Right lobe of liver (tissue), 4 donors: ENCODE measurements around the gene ZBTB16.

Experiments
- POLR2A ChIP-seq: fragments of 450-650 bp; IDR thresholded peaks from one replicate; pipeline ENCODE4 v1.6.1; 2017; ENCODE audit warnings: antibody characterized with exemption, mild to moderate bottlenecking
- TF ChIP-seq, protein P1 (sequence below), 4 donors: fragments of 200-600 bp in 3 of 4; fragments of 450-650 bp in 1 of 4; IDR thresholded peaks; one replicate each; pipeline versions ENCODE4 v1.5.1 to v1.8.0; 2016 to 2022; ENCODE audit warnings: antibody characterized with exemption in 4 of 4, mild to moderate bottlenecking in 2 of 4
- donor health status: DM: no; HTN: no; CAD: no.
- donor health status: DM: no; HTN: no; CAD: no.
- donor health status: DM: no; HTN: yes; CAD: no.

DNA sequence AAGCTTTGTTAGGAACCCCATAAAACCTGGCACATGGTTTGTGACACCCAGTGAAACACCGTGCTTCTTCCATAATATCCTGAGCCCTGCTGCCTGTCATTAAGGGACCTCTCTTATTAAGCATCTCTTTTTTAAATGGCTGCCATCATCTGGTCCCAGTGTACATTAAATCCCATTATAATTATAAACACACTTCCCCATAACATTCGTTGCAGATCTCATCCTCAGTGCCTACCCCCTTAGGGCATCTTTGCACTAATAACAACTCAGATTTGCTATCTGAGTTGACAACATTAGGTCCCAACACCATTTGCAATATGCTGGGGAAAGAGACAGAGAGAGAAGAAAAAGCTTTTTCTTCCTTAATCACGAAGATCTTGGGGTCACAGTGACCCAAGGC is 4.7 kb upstream of the ZBTB16 start:
- TF ChIP-seq, protein P1, sequence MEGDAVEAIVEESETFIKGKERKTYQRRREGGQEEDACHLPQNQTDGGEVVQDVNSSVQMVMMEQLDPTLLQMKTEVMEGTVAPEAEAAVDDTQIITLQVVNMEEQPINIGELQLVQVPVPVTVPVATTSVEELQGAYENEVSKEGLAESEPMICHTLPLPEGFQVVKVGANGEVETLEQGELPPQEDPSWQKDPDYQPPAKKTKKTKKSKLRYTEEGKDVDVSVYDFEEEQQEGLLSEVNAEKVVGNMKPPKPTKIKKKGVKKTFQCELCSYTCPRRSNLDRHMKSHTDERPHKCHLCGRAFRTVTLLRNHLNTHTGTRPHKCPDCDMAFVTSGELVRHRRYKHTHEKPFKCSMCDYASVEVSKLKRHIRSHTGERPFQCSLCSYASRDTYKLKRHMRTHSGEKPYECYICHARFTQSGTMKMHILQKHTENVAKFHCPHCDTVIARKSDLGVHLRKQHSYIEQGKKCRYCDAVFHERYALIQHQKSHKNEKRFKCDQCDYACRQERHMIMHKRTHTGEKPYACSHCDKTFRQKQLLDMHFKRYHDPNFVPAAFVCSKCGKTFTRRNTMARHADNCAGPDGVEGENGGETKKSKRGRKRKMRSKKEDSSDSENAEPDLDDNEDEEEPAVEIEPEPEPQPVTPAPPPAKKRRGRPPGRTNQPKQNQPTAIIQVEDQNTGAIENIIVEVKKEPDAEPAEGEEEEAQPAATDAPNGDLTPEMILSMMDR (IDR thresholded peaks at IDR 0.05): no peak
- no peak for TF ChIP-seq POLR2A
